Tracheal epithelial cell (primary cell): ENCODE measurements around the gene PLGLB2. TPM values are rescaled to one million over a fixed set of nuclear protein-coding genes. Genes with fewer than 3 reads are reported as not detected.

Experiments
- total RNA-seq: library from RNA; depleted of rRNA; stranded (reverse); fragments of >200 nt; gene quantifications from 2 replicates; pipeline ENCODE4 v1.2.1, GENCODE V29; 2014

PLGLB2 gene
- 0.24 TPM in 1 of 2 replicates, not detected in the other for total RNA-seq

DNA sequence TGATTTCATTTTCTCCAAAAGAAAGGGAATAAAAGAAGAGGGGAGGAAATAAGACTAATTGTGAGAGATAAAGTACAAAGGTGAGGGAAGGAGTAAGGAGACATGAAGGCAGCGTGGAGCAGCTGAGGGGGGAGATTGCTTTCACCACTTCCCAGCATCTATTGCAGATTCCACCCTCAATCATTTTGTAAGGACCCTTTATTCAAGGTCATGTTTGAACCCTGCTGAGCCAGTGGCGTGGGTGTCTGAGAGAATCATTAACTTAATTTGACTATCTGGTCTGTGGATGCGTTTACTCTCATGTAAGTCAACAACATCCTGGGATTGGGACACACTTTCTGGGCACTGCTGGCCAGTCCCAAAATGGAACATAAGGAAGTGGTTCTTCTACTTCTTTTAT, at the start of gene PLGLB2:
Gene PLGLB2 (plus strand): TSS at position 297 of the 400 bp plus-strand sequence. CDS start 67 bp downstream, at position 364.

Other genes starting within 250 kb of the PLGLB2 start
- gene RGPD2, start 77.7 kb downstream of the PLGLB2 start, total RNA-seq: 1.1 and 1.4 TPM in 2 replicates